Stimulated activated CD4-positive, alpha-beta T cell treated with anti-CD3 and anti-CD28 coated beads, Interleukin-1b, Interleukin-23, amount 100 ng/mL, for 48 hours (primary cell): ENCODE measurements around the gene RORB.
"Not testable (repeated sequence)": the region's sequence is repeated elsewhere in the genome, so short reads cannot be mapped to it uniquely, and the experiment has no call there.

ENCODE experiments used
- DNase-seq: peaks from one replicate; pipeline ENCODE4 v3.0.0-alpha.2; 2020

The RORB gene

GRCh38 chr9:74517188-74517587 lies 20.1 kb downstream of the RORB start:
- DNase-seq: no peak

GRCh38 chr9:74519419-74519818 lies 22.3 kb downstream of the RORB start:
- no peak for DNase-seq

- no peak for DNase-seq
Observed at GRCh38 chr9:74521009-74521408, 23.9 kb downstream of the RORB start.

GRCh38 chr9:74524289-74524688 lies 27.2 kb downstream of the RORB start:
- no peak for DNase-seq

- no peak for DNase-seq
Observed at GRCh38 chr9:74526215-74526614, 29.1 kb downstream of the RORB start.

GRCh38 chr9:74527718-74528117 lies 30.6 kb downstream of the RORB start:
- DNase-seq: no peak

- DNase-seq: no peak
Observed at GRCh38 chr9:74528207-74528606, 31.1 kb downstream of the RORB start.

GRCh38 chr9:74530458-74530857 lies 33.3 kb downstream of the RORB start:
- DNase-seq: not testable (repeated sequence)

GRCh38 chr9:74533253-74533652 lies 36.1 kb downstream of the RORB start:
- DNase-seq: no peak

GRCh38 chr9:74534841-74535240 lies 37.7 kb downstream of the RORB start:
- DNase-seq: no peak

- DNase-seq: no peak
Observed at GRCh38 chr9:74543145-74543544, 46.0 kb downstream of the RORB start.

- DNase-seq: no peak
Observed at GRCh38 chr9:74551266-74551665, 54.1 kb downstream of the RORB start.

GRCh38 chr9:74554751-74555419 lies 57.8 kb downstream of the RORB start:
- no peak for DNase-seq

- DNase-seq: no peak
Observed at GRCh38 chr9:74555565-74555964, 58.4 kb downstream of the RORB start.

- peak; percentile 12 for DNase-seq
Observed at GRCh38 chr9:74556685-74557084, 59.5 kb downstream of the RORB start.

GRCh38 chr9:74557571-74557970 lies 60.4 kb downstream of the RORB start:
- DNase-seq: no peak

GRCh38 chr9:74562611-74563010 lies 65.5 kb downstream of the RORB start:
- DNase-seq: no peak

- DNase-seq: no peak
Observed at GRCh38 chr9:74570879-74571512, 73.9 kb downstream of the RORB start.

- no peak for DNase-seq
Observed at GRCh38 chr9:74573640-74574191, 76.6 kb downstream of the RORB start.

- DNase-seq: no peak
Observed at GRCh38 chr9:74576176-74576575, 79.0 kb downstream of the RORB start.

GRCh38 chr9:74577956-74578355 lies 80.8 kb downstream of the RORB start:
- no peak for DNase-seq

GRCh38 chr9:74589576-74589975 lies 92.4 kb downstream of the RORB start:
- no peak for DNase-seq

GRCh38 chr9:74595286-74595685 lies 98.2 kb downstream of the RORB start:
- no peak for DNase-seq

GRCh38 chr9:74598874-74599273 lies 101.7 kb downstream of the RORB start:
- DNase-seq: no peak
